IPS DF 4.7 (cell line): ENCODE results near the gene BTBD7.
"Not testable (repeated sequence)": the region's sequence is repeated elsewhere in the genome, so short reads cannot be mapped to it uniquely, and the experiment has no call there.

ENCODE experiments used
- DNase-seq: peaks from one replicate; pipeline ENCODE4 v3.0.0-alpha.2; 2013; ENCODE audit warnings: low spot score; ENCODE audit errors: extremely low read depth

Gene BTBD7

GRCh38 chr14:93332853-93333630 lies at the start of gene BTBD7:
TSS of gene BTBD7 (minus strand) at chr14:93333036. CDS start at chr14:93296051, 36,985 bp downstream.
- no peak for DNase-seq

- no peak for DNase-seq
These were observed 48.8 kb upstream of the BTBD7 start for GRCh38 chr14:93381644-93382043.

- no peak for DNase-seq
These were observed 47.0 kb upstream of the BTBD7 start for GRCh38 chr14:93379831-93380230.

- no peak for DNase-seq
These were observed 42.9 kb upstream of the BTBD7 start for GRCh38 chr14:93375673-93376156.

GRCh38 chr14:93369713-93370266 lies 37.0 kb upstream of the BTBD7 start:
- no peak for DNase-seq

- no peak for DNase-seq
These were observed 36.3 kb upstream of the BTBD7 start for GRCh38 chr14:93368996-93369712.

GRCh38 chr14:93354873-93355272 lies 22.0 kb upstream of the BTBD7 start:
- not testable (repeated sequence) for DNase-seq

- DNase-seq, result no peak
These were observed 15.5 kb upstream of the BTBD7 start for GRCh38 chr14:93348292-93348691.

- DNase-seq, result no peak
These were observed 15.0 kb upstream of the BTBD7 start for GRCh38 chr14:93347850-93348249.

- no peak for DNase-seq
These were observed 14.3 kb upstream of the BTBD7 start, which contains the start of gene COX8C for GRCh38 chr14:93346926-93347721. TSS of gene COX8C (plus strand) at chr14:93347182. CDS start at chr14:93347269, 87 bp downstream.

GRCh38 chr14:93343797-93344196 lies 11.0 kb upstream of the BTBD7 start:
- DNase-seq, result no peak

GRCh38 chr14:93343266-93343665 lies 10.4 kb upstream of the BTBD7 start:
- no peak for DNase-seq

- no peak for DNase-seq
These were observed 5.0 kb upstream of the BTBD7 start for GRCh38 chr14:93337884-93338283.

GRCh38 chr14:93337143-93337753 lies 4.4 kb upstream of the BTBD7 start:
- no peak for DNase-seq

- DNase-seq, result no peak
These were observed 831 bp upstream of the BTBD7 start for GRCh38 chr14:93333631-93334103.

- no peak for DNase-seq
These were observed 411 bp downstream of the BTBD7 start for GRCh38 chr14:93332397-93332852.

- DNase-seq, result no peak
These were observed 974 bp downstream of the BTBD7 start for GRCh38 chr14:93331728-93332396.

- no peak for DNase-seq
These were observed 1.7 kb downstream of the BTBD7 start for GRCh38 chr14:93331002-93331727.

GRCh38 chr14:93330609-93331000 lies 2.2 kb downstream of the BTBD7 start:
- DNase-seq, result no peak
